ENCODE results near the gene AAMDC.
"Not testable (repeated sequence)": the region's sequence is repeated elsewhere in the genome, so short reads cannot be mapped to it uniquely, and the experiment has no call there.

Gene AAMDC

DNA sequence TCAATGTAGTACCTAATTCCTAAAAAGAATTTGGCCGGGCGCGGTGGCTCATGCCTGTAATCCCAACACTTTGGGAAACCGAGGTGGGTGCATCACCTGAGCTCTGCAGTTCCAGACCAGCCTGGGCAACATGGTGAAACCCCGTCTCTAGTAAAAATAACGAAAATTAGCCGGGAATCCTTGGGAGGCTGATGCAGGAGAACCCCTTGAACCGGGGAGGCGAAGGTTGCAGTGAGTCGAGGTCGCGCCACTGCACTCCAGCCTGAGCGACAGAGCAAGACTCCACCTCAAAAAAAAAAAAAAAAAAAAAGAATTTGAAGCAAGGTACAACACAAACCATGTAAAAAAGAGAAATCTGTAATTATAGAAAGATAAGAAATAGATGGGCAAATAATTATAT is 1.2 kb downstream of the AAMDC start:
- DNase-seq = not testable (repeated sequence)

DNA sequence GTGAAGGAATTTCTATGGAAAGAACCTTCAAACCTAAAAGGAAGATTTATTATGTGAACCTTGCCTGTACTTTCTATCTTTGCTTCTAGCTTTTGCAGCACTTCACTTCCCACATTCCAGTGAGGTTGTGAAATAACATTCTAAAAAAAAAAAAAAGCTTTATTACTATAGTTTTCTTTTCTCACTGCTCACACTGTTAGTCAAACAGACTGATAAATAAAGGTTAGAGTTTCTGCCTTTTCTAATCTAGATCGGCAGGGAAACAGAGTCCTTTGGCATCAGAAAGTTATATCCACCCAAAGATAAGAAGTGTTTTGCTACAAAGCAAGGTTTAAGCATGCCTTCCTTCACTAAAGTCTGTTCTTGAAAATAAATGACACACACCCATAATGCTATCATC is 2.8 kb downstream of the AAMDC start:
- DNase-seq = no peak

DNA sequence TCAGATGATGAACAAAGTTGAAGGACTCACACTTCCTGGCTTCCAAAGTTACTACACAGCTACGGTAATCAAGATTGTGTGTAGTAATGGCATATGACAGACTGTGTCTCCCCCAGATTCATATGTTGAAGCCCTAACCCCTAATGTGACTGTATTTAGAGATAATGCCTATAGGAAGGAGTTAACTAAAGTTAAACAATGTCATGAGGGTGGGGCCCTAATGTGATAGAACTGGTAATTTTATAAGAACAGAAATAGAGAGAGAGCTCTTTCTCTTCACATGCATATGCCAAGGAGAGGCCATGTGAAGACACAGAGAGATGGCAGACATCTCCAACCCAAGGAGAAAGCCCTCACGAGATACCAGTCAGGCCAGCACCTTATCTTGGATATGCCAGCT is 8.0 kb downstream of the AAMDC start:
- DNase-seq = no peak

DNA sequence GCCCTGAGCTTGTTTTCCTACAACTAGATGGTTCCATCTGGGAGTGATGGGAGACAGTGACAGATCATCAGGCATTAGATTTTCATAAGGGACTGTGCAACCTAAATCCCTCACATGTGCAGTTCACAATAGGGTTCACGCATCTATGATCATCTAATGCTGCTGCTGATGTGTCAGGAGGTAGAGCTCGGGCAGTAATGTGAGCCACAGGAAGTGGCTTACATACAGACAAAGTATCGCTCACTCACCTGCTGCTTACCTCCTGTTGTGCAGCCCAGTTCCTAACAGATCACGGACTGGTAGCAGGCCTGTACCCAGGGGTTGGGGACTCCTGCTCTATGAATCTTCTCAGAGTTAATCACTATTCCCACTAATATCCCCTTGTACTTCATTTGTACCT is 12.4 kb downstream of the AAMDC start:
- DNase-seq = no peak

DNA sequence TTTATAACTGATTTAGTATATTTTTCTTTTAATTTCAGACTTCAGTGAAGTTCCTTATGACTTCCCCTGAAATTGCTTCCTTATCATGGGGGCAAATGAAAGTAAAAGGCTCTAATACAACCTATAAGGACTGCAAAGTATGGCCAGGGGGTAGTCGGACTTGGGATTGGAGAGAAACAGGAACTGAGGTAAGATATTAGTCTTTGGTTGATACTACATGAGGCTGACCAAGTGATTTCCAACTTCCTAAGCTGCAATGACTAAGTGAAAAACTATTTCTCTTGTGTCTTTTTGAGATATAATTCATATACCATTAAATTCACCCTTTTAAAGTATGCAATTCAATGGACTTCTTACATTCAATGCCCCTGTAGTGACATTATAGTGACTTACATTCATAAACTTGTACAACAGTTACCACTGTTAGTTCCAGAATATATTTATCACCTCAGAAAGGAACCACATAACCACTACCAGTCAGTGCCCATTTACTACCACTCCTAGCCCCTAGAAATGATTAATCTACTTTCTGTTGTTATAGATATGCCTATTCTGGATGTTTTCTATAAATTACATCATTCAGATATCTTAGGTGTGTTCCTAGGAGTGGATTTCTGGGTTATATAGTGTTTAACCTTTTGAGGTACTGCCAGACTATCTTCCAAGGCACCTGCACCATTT is 21.6 kb downstream of the AAMDC start:
- no peak for DNase-seq

DNA sequence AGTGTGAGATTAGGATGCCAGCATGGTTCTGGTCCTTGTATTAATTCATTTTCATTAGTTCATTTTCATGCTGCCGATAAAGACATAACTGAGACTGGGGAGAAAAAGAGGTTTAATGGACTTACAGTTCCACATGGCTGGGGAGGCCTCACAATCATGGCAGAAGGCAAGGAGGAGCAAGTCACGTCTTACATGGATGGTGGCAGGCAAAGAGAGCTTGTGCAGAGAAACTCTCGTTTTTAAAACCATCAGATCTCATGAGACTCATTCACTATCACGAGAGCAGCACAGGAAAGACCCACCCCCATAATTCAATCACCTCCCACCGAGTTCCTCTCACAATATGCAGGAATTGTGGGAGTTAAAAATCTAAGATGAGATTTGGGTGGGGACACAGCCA is 22.8 kb downstream of the AAMDC start:
- not testable (repeated sequence) for DNase-seq

DNA sequence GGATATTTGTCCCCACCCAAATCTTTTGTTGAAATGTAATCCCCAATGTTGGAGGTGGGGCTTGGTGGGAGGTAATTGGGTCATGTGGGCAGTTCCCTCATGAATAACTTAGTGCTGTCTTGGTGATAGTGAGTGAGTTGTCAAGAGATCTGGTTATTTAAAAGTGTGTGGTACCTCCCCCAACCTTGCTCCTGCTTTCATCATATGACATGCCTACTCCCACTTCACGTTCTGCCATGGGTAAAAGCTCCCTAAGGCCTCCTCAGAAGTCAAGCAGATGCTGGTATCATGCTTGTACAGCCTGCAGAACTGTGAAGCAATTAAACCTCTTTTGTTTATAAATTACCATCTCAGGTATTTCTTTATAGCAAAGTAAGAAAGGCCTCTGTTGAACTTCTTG is 30.6 kb downstream of the AAMDC start:
- no peak for DNase-seq

DNA sequence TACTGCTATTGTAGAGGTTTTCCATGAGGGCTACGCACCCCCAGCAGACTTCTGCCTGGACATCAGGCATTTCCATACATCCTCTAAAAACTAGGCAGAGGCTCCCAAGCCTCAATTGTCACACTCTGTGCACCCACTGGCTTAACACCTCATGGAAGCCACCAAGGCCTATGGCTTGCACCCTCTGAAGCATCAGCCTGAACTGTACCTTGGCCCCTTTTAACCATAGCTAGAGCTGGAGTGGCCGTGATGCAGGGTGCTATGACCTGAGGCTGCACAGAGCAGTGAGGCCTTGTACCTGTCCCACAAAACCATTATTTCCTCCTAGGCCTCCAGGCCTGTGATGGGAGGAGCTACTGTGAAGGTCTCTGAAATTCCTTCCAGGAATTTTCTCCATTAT is 33.9 kb downstream of the AAMDC start:
- no peak for DNase-seq

DNA sequence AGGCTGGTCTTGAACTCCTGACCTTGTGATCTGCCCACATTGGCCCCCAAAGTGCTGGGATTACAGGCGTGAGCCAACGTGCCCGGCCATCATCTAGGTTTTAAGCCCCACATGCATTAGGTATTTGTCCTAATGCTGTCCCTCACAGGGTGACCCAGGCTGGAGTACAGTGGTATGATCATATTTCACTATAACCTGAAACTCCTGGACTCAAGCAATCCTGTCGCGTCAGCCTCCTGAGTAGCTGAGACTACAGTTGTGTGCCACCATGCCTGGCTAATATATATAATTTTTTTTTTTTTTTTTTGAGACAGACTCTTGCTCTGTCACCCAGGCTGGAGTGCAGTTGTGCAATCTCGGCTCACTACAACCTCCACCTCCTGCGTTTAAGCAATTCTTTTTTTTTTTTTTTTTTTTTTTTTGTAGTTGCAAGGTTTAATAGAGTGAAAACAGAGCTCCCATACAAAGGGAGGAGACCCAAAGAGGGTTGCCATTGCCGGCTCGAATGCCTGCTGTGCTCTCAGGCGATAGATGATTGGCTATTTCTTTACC is 37.0 kb downstream of the AAMDC start:
- not testable (repeated sequence) for DNase-seq

DNA sequence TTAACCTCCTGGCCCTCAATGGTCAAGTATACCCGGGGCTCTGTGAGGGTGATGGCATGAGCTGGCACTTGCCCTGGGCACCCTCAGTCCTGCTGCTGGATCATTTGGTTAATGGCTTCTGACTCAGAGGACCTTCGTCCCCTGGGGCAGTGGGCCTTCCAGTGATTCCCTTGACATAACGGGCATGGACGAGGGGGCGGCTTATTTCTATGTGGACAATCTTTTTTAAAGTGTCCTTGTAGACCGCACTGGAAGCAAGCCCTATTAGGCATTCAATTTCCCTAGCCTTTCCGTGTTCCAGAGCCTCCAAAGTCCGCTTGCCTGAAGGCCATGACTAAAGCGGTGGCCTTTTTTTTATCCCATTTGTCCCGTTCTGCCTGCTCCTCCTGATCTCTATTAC is 40.5 kb downstream of the AAMDC start:
- not testable (repeated sequence) for DNase-seq

DNA sequence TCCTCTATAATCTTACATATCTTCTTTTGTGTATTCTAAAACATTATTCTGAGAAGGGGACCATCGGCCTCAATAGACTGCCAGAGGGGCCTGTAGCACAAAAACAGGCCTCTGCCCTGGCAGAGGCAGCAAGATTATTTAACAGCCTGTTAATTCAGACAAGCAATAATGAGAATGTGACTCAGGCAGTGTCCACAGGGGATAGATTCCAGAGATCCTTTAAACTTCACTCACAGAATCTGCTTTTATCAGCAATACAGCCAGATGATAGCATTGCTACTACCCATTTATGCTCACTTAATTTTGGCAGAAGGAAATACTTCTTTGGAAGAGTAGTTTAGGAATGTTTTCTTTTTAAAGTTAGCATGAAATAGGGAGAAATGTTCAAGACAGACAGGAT is 44.9 kb downstream of the AAMDC start:
- no peak for DNase-seq

DNA sequence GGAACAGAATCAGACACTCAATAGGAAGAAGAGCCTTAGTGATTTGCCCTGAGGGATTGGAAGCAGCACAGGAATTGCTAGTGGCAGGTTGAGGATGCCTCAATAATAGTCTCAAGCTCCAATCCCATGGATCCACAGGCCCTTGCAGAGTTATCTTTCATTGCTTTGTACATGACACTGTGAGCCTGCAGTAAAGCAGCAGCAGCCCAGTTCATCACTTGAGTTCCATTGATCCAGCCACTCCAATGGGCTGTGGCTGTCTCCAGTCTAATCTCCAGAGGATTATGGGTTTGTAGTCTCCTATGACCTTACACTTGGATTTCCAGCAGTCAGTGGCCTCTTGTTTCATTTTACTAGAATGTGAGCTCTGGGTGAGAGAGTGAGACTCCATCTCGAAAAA is 45.4 kb downstream of the AAMDC start:
- no peak for DNase-seq

DNA sequence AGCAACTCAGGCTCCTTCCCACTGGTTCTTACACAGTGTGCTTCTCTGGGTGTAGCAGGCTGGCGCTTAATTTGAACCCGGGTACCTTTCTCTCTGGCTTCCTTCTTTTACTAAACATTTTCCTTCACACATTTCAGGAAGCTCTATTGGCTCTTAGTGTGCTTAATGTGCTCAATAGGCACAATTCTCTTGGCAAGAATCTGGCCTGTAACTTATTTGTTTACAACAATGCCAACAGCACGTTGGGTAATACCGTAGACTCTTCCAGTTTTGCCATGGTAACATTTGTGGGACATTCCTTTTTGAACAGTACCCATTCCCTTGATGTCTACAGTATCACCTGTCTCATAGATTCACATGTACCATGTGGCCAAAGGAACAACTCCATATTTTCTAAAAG is 47.8 kb downstream of the AAMDC start:
- no peak for DNase-seq

DNA sequence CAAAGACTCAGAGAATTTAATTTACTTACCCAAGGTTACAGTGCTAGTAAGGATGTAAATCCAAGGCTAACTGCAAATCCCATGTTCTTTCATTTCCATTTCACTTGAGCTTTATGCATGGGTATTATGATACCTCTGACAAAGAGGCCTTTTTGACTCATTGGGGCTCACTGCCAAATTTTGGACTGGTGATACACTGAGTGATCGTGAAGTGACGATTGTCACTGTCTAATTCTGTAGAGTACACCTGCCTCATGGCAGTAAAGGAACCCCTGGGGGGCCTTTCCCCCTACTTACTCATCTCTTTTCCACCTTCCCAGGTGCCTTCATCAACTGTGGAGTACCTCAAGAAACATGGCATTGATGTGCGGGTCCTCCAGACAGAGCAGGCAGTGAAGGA is 50.9 kb downstream of the AAMDC start:
- no peak for DNase-seq

DNA sequence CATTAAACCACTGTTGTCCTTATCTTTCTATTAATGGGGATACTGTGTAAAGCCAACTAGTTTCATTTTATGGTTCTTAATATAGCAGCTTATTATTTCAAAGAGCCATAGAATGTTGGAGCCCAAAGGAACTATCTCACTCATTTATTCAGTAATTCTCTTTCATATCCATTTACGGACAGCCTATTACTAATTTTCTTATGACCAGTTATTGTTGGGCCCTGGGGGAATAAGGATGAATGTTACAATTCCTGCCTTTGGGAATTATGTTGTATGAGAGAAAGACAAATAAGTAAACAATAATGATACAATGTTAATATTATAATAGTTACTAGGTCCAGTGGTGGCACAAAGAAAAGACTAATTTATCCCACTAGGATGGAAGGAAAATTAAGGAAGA is 52.4 kb downstream of the AAMDC start:
- DNase-seq = no peak

DNA sequence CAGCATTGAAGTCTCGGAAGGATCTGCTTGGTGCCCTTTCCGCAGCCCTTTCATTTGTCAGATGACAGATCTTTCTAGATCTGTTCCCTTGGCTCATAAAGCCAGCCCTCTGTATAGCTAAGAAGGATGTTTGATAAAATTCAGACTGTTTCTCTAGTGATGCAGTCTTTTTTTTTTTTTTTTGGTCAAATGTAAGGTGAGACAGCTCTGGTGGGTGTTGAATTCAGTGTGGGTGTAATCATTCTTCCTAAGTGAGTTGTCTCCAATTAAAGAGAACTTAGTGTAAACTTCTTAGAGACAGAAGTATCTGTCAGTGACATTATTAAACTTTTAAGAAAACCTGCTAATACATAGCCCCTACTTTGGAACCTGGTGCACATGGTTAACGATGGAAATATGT is 53.3 kb downstream of the AAMDC start:
- no peak for DNase-seq

DNA sequence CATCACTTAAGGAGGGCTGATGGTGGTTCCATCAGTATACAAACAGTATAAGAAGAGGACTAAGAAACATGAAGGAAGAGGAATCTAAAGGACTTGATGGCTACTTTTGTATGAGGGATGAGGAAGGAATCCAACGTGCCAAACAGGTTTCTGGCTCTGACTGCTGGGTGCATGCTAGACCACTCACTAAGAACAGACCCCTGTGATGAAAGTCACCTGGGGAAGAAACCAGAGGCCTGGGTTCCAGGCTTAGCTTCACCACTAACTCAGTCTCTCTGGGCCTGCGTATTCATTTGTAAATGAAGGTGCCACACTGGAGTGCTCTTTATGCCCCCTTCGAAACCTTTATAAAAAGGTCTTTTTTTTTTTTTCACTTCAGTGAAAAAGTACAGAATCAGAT is 55.1 kb downstream of the AAMDC start:
- no peak for DNase-seq

DNA sequence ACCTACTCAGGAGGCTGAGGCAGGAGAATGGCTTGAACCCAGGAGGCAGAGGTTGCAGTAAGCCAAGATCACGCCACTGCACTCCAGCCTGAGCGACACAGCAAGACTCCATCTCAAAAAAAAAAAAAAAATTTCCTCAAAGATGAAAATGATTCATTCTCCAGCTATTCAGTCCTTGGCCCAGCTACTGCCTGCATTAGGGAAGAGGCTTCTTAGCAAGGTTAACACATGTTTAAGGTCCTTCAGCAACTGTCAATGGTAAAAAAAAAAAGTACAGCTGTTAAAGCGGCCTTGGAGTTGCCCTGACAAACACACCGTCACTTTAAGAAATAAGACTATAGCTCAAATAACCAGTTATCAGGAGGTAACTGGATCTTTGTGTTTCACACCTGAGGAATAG is 57.3 kb downstream of the AAMDC start:
- DNase-seq = not testable (repeated sequence)

DNA sequence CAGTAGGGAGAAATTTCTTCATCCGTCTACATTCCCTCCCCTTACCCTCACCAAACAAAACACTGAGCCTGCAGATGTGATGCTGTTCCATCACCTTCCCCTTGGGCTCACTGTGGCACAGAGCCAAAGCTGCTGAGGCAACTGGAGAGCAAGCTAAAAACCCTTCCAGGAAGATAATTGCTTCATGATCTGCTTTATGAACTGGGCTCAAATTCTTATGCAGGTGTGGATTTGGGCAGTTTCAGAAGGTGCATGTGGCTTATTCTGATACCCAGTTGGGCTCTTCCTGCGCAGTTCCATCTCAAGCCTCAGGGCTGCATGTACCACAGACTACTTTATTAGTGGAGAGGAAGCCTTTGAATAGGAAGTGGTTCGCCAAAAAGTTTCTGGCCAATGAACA is 58.3 kb downstream of the AAMDC start:
- peak in 1 of 5 donors; percentile 18 for DNase-seq

DNA sequence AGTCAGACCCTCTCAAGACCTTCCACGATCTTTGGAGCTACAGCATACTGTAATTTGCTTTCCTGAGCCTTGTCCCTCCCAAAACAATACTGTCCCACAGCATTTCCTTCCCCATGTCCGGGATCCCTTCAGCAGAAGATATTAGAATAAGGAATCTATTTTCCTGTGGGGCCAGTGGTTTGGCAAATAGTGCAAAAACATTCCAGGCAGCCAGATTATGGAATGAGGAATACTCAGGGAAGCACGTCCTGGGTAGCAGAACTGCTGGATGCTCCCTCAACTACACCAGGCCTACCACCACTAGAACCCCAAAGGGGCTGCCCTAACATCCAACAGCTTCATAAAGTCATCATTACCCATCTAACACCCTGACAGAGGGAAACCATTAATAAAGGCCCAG is 61.5 kb downstream of the AAMDC start:
- no peak for DNase-seq

DNA sequence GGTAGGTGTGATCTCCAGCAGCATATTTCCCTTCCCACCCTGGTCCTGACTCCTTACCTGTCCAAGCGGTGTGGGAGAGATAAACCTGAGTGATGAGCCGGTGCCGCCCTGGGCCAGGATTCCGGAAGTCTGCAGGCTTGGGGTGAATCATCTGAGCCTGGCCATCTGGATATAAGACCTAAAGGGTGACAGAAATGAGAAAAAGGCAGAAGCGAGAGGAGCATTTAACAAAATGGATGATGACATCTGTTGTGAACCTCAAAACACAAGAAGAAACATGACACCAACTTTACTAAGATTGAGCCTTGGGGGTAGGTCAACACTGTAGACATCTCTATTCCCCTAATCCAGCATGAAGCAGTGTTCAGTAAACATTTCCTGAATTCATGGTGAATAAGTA is 62.8 kb downstream of the AAMDC start:
- DNase-seq = no peak

DNA sequence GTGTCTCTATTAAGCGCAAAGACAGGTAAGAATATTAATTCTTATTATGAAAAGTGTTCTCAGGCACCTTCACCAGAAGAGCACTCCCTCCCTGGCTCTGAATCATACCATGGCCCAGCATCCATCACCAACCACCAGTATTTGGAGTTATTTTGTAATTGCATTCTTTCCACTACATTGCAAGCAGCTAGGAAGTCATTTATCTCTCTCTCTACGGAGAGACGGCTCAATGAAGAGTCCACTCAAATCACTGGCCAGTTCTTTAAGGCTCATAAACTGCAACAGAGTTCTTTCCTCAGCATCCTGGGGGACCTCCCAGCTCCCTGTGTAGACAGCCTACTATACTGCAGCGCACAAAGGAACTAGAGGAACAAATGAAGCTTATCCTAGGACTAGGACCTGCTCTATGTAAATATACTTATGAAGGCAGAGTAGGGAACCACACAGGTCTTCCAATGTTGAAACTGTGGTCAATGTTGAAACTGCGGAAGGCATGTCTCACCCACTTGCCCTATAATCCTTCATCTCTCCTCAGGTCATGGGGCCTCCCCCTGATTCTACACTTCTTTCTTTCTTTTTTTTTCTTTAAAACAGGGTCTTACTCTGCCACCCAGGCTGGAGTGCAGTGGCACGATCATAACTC is 63.4 kb downstream of the AAMDC start:
- DNase-seq = no peak

DNA sequence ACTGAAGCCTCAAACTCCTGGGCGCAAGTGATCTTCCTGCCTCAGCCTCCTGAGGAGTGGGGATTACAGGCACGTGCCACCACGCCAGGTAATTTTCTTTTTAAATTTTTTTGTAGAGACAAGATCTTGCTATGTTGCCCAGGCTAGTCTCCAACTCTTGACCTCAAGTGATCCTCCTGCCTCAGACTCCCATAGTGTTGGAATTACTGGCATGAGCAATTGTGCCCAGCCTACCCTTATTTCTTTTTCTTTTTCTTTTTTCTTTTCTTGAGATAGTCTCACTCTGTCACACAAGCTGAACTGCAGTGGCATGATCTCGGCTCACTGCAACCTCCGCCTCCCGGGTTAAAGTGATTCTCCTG is 63.9 kb downstream of the AAMDC start:
- no peak for DNase-seq

DNA sequence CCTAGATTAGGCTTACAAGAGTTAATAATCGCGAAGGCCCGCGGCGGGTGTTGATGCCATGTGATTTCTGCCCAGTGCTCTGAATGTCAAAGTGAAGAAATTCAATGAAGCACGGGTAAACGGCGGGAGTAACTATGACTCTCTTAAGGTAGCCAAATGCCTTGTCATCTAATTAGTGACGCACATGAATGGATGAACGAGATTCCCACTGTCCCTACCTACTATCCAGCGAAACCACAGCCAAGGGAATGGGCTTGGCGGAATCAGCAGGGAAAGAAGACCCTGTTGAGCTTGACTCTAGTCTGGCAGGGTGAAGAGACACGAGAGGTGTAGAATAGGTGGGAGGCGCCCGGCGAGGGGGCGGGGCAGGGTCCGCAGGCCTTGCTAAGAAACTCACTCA is 65.5 kb downstream of the AAMDC start:
- DNase-seq = no peak

DNA sequence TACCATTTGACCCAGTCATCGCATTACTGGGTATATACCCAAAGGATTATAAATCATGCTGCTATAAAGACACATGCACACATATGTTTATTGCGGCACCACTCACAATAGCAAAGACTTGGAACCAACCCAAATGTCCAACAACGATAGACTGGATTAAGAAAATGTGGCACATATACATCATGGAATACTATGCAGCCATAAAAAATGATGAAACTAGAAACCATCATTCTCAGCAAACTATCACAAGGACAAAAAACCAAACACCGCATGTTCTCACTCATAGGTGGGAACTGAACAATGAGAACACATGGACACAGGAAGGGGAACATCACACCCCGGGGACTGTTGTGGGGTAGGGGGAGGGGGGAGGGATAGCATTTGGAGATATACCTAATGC is 68.1 kb downstream of the AAMDC start:
- not testable (repeated sequence) for DNase-seq
